ENCODE results near the gene TNFRSF8.

Gene TNFRSF8

DNA sequence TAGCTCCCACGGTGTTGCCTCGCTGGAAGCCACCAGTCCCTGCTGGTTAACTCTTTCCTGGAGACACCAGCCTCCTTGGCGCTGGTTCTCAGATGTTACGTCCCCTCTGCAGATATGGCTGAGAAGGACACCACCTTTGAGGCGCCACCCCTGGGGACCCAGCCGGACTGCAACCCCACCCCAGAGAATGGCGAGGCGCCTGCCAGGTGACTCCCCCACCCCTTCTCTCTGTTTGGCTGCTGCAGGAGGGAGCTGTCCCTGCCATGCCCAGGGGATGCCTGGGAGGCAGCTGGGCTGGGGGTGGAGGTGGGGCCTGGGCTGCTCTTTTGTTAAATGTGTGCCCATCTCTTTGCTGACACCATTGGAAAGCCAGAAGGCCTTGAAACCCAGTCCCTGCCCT is 60.1 kb downstream of the TNFRSF8 start:
- no peak for DNase-seq

- peak; percentile 68 for DNase-seq
Measured at GRCh38 chr1:12124693-12125421, 61.8 kb downstream of the TNFRSF8 start.

- DNase-seq, result no peak
Measured at GRCh38 chr1:12125422-12126355, 62.6 kb downstream of the TNFRSF8 start.

DNA sequence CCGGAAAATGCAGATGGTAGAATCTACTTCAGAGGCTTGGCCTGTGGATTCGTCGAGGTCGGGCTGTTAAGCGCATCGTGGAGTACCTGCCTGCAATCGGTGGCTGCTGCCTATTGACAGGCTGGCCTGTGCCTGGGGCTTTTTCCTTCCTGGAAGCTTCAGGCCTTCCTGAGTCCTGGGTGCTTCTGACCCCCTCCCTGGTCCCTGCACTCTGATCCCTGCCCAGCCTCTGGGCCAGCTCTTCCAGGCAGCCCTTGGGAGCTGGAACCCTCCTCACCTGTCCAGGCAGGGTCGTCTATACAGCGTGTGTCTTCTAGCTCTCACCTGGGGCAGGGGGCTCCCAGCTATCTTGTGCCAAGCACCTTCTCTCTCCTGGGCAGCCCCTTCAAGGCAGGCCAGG is 63.7 kb downstream of the TNFRSF8 start:
- no peak for DNase-seq

DNA sequence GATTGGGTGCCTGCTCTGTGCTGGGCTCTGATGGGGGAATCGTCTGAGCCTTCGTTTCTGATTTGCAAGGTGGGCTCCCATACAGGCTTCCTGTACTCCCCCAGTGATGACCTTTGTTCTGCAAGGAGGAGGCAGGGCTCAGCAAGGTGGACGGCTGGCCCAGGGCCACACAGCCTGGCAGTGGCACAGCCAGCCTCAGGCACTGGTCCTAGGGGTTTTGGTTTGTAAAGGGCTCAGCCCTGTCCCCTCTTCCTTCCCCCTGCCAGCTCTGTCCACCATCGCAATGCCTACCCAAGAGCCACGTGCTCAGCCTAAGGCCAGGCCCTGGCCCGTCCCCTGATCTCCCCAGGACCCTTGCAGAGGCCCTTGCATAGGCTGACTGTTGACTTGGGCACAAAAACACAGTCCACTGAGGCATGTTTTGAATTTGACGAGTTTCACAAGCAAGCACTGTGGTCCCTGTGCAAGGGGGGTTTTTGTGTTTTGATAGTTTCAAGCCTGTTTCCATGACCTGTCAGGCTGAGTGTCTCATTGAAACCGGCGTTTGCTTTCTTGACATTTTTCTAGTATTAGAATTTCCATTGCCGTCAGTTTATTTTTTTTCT is 64.2 kb downstream of the TNFRSF8 start:
- DNase-seq, result no peak

- no peak for DNase-seq
Measured at GRCh38 chr1:12128120-12128519, 65.0 kb downstream of the TNFRSF8 start.

- DNase-seq, result no peak
Measured at GRCh38 chr1:12129624-12130023, 66.5 kb downstream of the TNFRSF8 start.

GRCh38 chr1:12130466-12131130 is 67.5 kb downstream of the TNFRSF8 start:
- DNase-seq, result no peak

- DNase-seq, result peak; percentile 87
Measured at GRCh38 chr1:12132078-12132477, 69.0 kb downstream of the TNFRSF8 start.

DNA sequence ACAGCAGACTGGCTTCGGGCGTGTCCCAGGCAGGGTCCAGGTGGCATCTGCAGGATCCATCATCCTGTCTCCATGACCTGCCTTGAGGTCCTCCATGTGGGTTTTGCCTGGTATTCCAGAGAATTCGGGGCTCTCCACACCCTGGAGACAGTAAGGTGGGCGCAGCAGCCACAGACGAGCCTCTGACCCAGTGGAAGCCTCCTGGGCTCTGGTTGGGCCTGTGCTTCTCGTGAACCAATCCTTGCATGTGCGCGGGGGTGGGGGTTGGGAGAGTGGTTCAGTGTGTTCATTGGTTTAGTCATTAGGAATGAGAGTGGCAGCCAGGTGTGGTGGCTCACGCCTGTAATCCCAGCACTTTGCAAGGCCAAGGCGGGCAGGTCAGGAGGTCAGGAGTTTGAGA is 71.6 kb downstream of the TNFRSF8 start:
- DNase-seq, result no peak

DNA sequence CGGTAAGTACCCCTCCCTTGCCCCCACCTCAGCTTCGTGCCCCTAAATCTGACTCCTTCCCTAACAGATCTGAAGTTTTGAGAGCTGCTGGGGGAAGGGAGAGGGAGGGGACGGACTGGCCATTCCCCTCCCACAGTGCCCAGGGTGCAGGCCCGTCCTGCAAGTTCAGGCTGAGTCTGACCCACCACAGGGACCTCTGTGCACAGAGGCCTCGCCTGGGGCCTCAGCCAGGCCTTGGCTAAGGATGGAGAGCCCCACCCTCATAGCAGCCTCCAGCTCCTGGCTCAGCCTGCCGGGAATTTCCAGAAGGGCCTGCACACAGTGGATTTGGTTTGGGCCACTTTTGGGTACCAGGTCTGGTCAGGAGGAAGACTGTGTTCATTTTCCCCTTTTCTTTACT is 72.5 kb downstream of the TNFRSF8 start:
- no peak for DNase-seq

- DNase-seq, result no peak
Measured at GRCh38 chr1:12136916-12137610, 74.0 kb downstream of the TNFRSF8 start.

GRCh38 chr1:12138196-12139168 is 75.4 kb downstream of the TNFRSF8 start:
- DNase-seq, result no peak

DNA sequence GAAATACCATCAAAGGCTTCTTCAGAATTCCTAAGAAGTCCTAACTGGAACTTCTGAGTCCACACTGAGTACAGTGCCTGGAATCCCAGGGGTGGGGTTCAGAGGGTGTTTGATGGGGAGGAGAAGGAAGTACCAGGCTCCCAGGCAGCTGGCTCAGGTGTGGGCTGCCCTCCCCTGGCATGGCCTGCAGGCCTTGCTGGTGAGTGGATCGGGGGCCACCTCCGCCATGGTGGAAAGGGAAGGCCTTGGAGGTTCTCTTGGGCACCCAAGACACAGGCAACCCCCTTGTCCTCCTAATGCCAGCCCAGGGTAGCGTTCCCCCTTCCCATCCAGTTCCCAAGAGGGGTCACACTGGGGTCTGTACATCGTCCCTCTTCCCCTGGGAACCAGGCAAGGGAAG is 76.9 kb downstream of the TNFRSF8 start:
- no peak for DNase-seq

GRCh38 chr1:12140515-12141162 is 77.5 kb downstream of the TNFRSF8 start:
- no peak for DNase-seq

DNA sequence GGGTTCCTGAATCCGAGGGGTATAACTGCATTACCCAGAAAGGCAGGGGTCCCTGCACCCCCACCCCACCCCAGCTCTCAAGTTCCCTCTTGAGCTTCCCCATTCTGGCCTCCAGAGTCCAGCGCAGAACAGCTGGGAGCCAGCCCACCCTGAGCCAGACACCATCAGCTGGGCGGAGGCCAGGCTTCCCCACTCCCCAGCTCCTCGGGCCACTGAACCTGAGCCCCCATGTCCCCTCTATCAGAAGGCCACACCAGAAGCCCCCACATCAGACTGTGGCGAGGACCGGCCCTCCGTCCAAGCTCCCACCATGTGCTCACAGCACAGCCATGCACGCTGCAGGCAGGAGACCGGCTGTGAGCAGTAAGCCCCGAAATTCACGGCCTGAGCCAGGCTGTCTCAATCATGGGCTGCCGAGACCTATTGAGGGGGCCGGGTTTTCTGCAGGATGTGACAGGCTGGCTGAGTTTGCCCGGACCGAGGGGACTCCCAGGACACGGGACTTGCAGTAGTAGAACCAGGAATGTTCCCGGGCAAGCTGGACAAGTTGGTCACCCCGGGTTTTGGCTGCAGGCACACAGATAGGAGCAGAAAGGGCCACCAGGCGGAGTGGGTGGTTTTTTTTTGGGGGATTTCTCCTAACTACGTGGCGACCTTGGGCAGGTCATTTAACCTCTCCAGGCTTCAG is 78.2 kb downstream of the TNFRSF8 start:
- DNase-seq, result no peak

DNA sequence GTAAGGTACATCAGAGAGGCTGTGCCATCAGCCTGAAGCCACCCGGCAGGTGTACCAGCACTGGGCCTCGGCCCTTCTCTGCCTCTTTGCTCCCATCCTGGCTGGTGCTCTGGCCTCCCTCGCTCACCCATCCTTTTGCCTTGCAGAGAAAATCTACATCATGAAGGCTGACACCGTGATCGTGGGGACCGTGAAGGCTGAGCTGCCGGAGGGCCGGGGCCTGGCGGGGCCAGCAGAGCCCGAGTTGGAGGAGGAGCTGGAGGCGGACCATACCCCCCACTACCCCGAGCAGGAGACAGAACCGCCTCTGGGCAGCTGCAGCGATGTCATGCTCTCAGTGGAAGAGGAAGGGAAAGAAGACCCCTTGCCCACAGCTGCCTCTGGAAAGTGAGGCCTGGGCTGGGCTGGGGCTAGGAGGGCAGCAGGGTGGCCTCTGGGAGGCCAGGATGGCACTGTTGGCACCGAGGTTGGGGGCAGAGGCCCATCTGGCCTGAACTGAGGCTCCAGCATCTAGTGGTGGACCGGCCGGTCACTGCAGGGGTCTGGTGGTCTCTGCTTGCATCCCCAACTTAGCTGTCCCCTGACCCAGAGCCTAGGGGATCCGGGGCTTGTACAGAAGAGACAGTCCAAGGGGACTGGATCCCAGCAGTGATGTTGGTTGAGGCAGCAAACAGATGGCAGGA is 79.2 kb downstream of the TNFRSF8 start:
- no peak for DNase-seq

GRCh38 chr1:12142891-12143630 is 80.0 kb downstream of the TNFRSF8 start:
- DNase-seq, result no peak

Data from T1000 (cell line).